CD4-positive, alpha-beta T cell treated with Interleukin-6 for 4 hours (primary cell): ENCODE data around the gene PMM2.

Source experiments
- DNase-seq: peaks from one replicate; pipeline ENCODE4 v3.0.0-alpha.2; 2020; ENCODE audit warnings: mixed read lengths

The PMM2 gene

GRCh38 chr16:8853611-8854010, 56.0 kb downstream of the PMM2 start:
- DNase-seq, result no peak

DNA sequence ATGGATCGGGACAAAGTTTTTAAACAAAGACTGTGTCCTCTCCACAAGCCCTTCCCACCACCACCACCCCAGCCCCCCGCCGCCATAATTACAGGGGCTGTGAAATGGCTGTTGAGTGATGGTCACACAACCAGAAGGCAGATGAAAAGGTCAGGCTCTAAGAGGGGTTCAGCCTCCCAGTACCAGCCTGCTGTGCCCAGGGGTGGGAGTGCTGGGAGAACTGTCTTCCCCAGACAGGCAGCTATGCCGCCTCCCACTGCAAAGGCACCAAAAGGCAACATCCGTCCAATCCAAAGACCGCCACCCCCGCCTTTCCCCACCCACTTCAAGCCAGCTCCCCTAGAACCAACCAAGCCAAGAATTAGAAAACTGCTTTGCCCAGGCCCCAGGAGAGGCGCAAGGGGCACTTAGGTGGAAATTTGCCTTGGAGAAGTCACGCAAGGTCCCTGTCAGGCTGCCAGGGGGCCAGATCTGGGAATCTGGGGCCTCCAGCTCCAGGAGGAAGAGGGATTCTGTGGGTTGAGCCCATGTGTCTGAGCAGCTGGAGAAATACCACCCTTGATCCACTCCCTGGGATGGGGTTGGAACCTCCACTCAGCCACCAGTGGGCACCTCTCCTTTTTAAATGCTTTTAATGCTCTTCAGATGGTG, 56.8 kb downstream of the PMM2 start:
- DNase-seq, result no peak

GRCh38 chr16:8855051-8855786, 57.6 kb downstream of the PMM2 start:
- no peak for DNase-seq

DNA sequence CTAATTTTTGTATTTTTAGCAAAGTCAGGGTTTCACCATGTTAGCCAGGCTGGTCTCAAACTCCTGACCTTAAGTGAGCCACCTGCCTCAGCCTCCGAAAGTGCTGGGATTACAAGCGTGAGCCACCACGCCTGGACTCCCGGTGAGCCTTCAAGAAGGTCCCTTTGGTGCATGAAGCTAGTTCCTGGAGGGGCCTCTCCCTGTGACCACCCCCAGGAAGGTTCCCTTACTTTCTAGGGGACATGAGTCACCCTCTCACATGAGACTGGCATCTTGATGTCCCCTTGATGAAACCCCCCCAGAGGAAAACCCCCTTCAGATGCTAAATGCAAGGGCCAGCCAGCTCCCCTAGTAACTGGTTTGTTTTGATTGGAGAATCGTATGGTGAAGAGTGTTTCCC, 58.3 kb downstream of the PMM2 start:
- no peak for DNase-seq

DNA sequence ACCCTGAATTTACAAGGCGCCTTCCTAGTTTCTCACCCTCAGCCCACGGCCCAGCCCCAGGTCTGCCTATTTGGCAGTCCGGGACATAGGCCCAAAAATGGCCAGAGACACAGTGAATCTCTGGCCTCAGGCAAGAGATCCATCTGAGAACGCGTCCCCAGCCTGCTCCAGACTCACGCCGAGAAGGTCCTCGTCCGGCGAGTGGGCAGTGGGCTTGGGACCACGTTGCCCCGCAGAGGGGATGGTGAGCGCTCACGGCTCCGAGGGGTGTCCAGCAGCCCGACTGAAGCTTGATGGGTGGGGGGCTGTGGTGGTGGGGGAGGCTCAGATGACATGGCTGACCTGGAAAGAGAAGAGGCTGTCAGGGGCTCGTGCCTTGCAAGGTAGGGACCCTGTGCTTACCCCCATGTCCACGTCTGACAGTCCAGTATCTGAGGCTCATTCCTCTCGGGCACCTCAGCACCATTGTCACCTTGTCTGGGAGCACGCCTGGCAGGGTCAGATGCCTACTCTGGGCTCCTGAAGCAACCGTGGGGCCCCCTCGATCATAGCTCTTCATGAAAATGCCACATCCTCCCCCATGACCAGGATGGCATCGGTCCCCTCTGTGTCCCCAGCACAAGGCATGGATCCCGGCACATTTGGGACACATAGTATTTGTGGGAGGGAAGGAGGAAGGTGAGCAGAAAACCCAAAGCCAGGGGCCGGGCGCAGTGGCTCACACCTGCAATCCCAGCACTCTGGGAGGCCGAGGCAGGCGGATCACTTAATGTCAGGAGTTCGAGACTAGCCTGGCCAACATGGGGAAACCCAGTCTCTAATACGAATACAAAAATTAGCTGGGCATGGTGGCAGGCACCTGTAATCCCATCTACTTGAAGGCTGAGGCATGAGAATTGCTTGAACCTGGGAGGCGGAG, 61.6 kb downstream of the PMM2 start:
- no peak for DNase-seq

GRCh38 chr16:8859913-8860881, 62.6 kb downstream of the PMM2 start:
- no peak for DNase-seq

DNA sequence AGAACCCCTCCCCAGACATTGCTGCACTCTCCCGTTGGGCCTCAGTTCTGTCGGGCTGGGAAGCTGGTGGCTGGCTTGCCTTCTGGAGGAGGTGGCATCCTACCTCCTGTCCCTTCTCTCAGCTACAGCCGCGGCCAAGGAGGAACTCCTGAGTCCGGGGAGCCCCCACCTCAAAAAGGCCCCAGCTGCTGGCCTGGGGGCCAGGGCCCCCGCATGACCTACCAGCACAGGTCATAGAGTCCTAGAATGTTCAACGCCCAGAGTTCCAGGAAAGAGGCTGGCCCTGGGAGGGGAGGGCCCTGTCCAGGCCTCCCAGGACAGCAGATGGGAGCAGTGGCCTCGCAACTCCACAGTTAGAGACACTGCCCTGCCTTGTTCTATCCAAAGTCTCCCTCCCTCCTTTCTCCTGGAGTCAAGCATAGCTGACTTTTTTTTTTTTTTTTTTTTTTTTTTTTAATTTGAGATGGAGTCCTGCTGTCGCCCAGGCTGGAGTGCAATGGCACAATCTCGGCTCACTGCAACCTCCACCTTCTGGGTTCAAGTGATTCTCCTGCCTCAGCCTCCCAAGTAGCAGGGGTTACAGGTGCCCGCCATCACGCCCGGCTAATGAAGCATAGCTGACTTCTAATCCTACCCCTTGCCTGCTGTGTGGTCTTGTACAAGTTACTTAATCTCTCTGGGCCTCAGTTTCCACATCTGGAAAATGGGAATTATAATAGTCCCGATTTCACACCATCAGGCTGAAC, 64.1 kb downstream of the PMM2 start:
- no peak for DNase-seq

GRCh38 chr16:8862309-8863130, 64.9 kb downstream of the PMM2 start:
- DNase-seq, result no peak

GRCh38 chr16:8863594-8864424, 66.2 kb downstream of the PMM2 start:
- DNase-seq, result no peak

DNA sequence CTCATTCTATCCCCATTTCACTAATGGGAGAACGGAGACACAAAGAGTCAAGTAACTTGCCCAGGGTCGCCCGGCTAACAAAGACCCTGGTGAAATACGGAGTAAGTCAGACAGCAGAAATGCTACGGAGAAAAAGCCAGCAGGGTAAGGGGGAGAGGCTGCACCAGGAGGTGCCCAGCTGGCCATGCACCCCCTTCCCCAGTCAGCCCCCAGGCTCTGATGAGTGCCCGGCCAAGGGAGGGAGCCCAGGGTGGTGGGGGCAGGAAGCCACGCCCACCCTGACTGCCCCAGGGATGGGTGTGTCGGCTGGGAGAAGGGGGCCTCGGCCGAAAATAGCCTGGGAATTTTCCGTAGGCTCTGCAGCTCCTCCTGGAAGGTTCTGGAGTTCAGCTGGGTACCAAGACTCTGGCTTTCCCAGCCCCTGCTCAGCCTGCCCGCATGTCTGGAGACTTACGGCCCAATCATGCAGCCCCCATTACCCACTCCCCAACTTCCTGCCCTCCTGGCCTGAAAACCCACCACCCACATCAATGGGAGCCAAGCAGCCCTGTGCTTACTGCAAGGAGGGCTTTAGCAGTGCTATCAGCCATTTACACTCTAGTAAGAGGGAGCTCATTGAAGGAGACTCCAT, 67.0 kb downstream of the PMM2 start:
- no peak for DNase-seq

- DNase-seq, result no peak
Measured at GRCh38 chr16:8865145-8865882, 67.7 kb downstream of the PMM2 start.

DNA sequence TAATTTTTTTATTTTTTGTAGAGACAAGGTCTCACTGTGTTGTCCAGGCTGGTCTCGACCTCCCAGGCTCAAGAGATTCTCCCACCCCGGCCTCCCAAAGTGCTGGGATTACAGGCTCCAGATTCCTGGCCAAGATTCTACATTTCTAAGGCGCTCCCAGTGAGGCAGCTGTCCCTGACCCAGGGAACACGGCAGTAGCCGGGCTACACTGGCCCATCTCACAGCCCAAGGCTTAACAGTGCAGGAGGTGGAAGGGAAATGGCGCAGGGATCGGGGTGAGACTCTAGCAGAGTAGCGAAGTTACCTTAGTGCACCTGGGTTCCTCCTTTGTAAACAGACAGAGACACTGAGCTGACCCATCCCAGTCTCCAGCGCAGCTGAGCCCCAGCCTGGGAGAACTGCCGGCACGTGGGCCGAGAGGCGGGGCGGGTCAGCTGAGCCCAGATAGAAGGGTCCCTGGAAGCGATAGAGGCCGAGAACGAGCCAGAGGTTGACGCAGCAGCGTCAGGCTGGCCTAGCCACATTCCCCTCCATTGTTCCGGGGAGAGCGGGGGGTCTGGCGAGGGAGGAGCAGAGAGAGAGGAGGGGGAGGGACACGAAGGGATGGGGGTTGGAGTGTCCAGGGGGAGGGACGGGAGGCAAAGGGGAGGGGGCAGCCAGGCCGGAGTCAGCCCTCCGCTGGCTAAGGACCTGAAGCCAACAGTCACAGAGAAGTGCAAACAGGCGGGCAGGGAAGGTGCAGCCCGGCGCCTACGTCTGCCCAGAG, 68.7 kb downstream of the PMM2 start:
- no peak for DNase-seq

- DNase-seq, result no peak
Measured at GRCh38 chr16:8866884-8867215, 69.2 kb downstream of the PMM2 start.

DNA sequence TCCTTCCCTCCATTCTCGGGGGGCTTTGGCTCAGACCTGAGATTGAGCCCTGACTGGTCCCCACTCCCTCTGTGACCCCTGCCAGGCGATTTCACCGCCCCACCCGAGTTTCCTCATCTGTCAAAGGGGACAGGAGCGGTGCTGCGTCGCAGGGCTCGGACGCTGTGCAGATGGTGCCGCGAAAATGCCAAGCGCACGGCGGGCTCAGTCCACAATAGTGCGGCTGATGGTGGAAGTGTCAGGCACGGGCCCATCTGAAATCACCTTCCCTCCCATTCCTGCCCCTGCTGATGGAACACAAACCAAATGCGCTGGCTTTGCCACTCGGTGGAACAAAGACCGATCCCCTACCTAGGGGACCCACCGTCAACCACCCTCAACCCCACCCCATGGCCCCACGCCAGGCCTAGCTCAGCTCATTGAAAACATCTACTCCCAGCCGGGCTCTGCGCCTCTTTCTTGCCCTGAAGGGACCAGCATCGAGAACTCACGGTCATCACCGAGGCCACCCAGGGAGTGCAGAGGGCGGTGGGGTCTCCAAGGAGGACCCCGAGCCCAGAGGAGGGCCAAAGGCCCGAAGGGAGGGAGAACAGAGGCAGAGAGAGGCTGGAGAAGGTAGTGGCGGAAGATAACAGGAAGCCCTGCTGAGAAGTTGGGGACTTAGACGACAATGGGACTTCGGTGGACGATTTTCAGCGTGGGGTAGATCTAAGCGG, 69.7 kb downstream of the PMM2 start:
- DNase-seq, result peak; percentile 32

DNA sequence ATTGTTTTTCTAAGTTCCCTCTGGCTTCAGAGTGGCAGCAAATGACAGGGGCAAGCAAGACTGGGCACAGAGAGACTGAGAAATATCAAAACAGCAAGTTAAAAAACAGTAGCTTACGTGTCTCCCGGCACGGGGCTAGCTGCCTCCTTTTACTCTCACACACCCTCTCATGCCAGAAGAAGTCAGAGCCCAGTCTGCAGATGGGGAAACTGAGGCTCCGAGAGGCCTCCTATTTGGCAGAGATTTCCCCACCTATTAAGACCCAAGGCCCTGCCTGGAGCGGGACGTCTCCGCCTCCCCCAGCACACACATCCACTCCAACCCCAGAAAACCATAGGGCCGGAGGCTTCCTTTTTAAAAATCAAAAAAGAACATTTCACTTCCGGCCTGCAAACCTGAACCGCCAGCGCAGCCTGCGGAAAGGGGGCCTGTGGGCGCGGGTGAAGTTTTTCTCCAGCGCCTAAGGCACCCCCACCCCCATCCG, 70.3 kb downstream of the PMM2 start:
- DNase-seq, result peak; percentile 73

DNA sequence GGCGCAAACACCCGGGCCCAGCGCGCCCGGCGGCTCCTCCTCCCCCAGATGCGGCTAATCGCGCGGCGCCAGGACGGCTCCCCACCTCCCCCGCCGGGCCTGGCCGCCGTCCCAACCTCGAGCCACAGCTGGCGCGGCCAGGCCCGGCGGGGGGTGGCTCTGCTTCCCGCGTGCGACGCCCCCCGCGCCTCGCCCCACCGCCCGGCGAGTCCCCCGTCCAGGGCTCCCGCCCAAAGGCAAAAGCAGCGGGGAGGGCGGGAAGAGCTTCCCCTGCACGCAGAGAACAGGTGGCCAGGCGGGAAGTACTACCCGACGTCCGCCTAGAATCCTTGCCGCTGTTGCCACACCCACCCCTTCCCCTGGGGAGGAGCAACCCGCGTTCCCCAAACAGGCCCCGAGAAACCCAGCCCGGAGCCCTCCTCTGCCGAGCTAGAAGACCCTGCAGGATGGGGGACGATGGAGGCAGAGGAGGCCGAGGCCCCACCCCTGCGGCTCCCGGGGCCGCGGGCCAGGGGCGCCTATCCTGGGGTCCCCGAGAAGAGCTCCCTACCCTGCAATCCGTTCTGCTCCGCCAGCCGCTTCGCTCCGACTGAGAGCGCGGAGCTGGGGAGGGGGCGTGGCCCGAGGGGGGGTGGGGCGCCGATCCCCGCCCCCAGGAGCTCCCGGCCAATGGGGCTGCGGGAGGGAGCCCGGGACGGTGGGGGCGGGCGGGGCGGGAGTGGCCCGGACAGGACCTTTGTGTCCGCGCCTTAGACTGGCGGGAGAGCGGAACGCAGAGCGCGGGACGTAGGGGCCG, 71.0 kb downstream of the PMM2 start, which contains the start of gene CARHSP1:
Gene CARHSP1, minus strand, starts transcription at position 591 of the 796 bp plus-strand sequence. CDS start 9,678 bp downstream, outside the sequence.
- peak; percentile 89 for DNase-seq
